BJ (cell line): ENCODE measurements around the gene UBTF. TPM values are rescaled to one million over a fixed set of nuclear protein-coding genes. Genes with fewer than 3 reads are reported as not detected.

Source experiments
- CTCF ChIA-PET: fragments of 350-600 bp; formaldehyde crosslinking; extraction: SDS; loops from one replicate; lab custom pipeline; 2021; ENCODE audit warnings: antibody characterized with exemption, inconsistent platforms; lab: Yijun Ruan, JAX
- POLR2A ChIA-PET: fragments of 300-600 bp; sonication (Branson Sonifier 250); formaldehyde crosslinking; extraction: SDS; loops from one replicate; lab custom pipeline; 2021; ENCODE audit warnings: antibody characterized with exemption; lab: Charles Lee
- DNase-seq: peaks from one replicate; pipeline ENCODE4 v3.0.0-alpha.2; 2011; ENCODE audit warnings: low read depth
- H3K27me3 ChIP-seq: 2 replicates; pipeline ENCODE4 v1.6.0; 2011; ENCODE audit warnings: low read length; ENCODE audit not compliant: control insufficient read depth, insufficient read depth
- H3K36me3 ChIP-seq: 2 replicates; pipeline ENCODE4 v1.5.1; 2011; ENCODE audit warnings: low read length; ENCODE audit not compliant: control insufficient read depth, insufficient read depth
- H3K4me3 ChIP-seq: 2 replicates; pipeline ENCODE4 v1.5.1; 2011; ENCODE audit warnings: low read depth, mild to moderate bottlenecking, control low read depth, low read length
- polyA plus RNA-seq: library from polyadenylated mRNA; depleted of rRNA; stranded (reverse); fragments of >200 nt; gene quantifications from 2 replicates; pipeline ENCODE4 v1.2.3, GENCODE V29; 2011
- TF ChIP-seq, protein P1 (sequence below): IDR thresholded peaks from 2 replicates; pipeline ENCODE4 v1.5.1; 2011; ENCODE audit warnings: low read depth, mild to moderate bottlenecking, control low read depth, inconsistent platforms, low read length, moderate library complexity; ENCODE audit not compliant: insufficient read depth

The UBTF gene
- polyA plus RNA-seq, 1 experiment, result 21.1 TPM

DNA sequence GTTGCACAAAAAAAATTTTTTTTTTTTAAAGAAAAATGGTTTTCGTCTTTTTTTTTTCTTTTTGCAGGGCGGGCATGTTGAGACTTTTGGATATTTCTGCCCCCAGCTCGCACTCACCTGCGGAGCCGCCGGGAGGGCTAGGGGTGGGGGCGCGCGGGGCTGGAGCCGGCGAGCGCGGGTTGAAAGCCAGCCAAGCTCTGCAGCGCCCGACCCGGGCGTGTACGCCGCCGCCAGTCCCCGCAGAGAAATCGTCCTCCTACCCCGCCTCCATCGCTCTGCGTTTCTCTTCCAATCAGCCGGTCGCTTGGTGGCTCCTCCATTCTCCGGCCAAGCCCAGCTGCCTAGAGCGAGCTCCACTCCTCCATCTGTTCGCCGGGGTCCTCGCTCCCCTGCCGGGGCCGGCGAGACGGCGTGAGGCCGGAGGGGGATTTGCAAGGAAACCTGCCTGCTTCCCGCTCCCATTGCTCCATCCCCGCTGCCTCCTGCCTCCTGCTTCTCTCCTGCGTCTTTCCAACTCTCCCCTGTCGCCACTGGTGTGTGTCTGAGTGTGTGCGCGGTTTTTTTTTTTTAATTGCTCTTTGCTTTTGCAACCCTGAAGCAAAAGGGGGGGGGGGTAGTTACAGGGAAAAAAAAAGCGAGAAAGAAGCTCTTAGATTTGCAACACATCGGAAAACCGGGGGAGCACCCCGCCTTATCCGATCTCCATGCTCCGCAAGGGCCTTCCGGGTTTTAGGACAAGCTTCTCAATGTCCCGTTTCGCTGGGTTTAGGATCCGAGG, 1.8 kb upstream of the UBTF start:
- Histone ChIP-seq H3K4me3 (peak overlapping the region; percentile 92), H3K27me3 (no peaks in the 10 kb centered on the region), H3K36me3 (peaks cover 5% of the 10 kb centered on the region)
- CTCF ChIA-PET, result interaction anchor here (0.6 to 3.7 kb wide), 15 partner anchors 11 to 532 kb away, joined by 3 to 27 read pairs (median 4); partner anchors contain the start of genes FAM171A2, GRN, RUNDC3A and SLC25A39
- TF ChIP-seq, protein P1, sequence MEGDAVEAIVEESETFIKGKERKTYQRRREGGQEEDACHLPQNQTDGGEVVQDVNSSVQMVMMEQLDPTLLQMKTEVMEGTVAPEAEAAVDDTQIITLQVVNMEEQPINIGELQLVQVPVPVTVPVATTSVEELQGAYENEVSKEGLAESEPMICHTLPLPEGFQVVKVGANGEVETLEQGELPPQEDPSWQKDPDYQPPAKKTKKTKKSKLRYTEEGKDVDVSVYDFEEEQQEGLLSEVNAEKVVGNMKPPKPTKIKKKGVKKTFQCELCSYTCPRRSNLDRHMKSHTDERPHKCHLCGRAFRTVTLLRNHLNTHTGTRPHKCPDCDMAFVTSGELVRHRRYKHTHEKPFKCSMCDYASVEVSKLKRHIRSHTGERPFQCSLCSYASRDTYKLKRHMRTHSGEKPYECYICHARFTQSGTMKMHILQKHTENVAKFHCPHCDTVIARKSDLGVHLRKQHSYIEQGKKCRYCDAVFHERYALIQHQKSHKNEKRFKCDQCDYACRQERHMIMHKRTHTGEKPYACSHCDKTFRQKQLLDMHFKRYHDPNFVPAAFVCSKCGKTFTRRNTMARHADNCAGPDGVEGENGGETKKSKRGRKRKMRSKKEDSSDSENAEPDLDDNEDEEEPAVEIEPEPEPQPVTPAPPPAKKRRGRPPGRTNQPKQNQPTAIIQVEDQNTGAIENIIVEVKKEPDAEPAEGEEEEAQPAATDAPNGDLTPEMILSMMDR, result 0 out of 2 replicates have a peak, but pooled peaks have one; percentile 2
- POLR2A ChIA-PET, result interaction anchor here (0.7 kb wide), 1 partner anchor 100 kb away, joined by 4 read pairs; no protein-coding TSS in a partner anchor
- no peak for DNase-seq

DNA sequence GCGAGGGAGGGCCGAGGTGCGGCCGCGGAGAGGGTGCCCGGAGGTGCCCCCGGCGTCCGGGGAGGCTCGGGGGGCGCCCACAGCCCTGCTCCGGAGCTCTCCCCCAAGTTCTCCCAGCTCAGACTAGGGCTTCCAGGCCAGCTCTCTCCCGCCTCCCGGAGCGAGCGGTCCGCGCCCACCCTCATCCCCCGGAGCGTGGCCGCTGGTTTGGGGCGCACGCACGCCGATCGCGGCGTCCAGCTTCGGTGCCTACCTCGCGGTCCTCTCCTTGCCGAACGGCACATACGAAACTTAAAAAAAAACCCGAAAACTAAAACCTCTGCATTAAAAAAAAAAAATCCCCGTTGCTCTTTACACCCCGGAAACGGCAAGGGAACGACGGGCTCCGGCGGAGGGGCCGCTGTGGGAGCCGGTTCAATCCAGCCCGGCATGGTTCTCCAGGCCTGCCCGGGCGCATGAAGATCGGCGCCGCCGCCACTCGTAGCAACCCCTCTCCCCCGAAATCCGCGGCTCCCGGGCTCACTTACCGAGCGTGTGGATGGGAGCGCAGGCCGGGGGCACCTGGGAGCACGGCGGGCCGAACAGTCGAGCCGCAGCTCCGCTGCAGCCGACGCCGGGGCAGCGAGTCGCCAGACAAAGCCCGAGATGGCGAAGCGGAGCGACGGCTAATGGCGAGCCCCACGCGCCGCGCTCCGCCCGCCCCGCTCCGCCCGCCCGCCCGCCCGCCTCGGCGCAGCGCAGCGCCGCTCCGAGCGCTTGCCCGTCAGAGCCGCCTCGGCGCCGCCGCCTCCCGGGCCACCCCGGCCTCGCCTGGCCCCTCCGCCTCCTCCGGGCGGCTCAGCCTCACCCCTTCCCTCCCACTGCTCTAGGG, 973 bp upstream of the UBTF start:
- peaks cover 12% of the 10 kb centered on the region for H3K36me3 ChIP-seq
- H3K4me3 ChIP-seq, result peak overlapping the region; percentile 92
- DNase-seq, result no peak
- TF ChIP-seq, protein P1, result no peak
- POLR2A ChIA-PET, result no interaction called here
- no peaks in the 10 kb centered on the region for H3K27me3 ChIP-seq
- CTCF ChIA-PET, result interaction anchor here (1.1 to 3.7 kb wide), 8 partner anchors 10 to 125 kb away, joined by 3 to 27 read pairs (median 4); partner anchors contain the start of genes GRN and TMUB2

DNA sequence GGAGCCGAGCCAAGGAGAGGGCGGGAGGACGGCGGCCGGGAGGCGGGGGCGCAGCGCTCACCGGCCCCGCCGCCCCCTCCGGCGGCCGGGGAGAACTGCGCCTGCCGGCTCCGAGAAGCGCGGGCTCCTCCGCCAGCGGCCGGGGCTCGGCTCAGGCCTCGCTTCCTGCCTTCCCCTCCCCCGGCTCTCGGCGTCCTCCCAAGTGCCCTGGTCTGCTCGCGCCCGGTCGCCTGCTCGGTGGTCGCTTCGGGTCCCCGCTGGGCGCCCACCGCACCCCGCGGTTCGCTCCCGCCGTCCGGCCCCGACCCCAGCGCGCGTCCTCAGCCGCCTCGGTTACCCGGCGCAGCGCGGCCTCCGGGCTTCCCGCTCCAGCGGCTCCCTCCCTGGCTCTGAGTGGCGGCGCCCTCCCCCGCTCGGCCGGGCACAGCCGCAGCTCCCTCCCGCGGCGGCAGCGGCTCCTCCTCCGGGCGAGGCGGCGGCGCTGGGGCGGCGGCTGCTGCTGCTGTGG, 313 bp downstream of the UBTF start:
- TF ChIP-seq, protein P1, result peak; percentile 17; the same call in 1 of the 2 replicates
- H3K27me3 ChIP-seq, result no peaks in the 10 kb centered on the region
- H3K36me3 ChIP-seq, result peaks cover 24% of the 10 kb centered on the region
- CTCF ChIA-PET, result interaction anchor here (1.3 to 3.7 kb wide), 3 partner anchors 8 to 126 kb away, joined by 4 to 27 read pairs (median 4); partner anchors contain the start of gene GRN
- H3K4me3 ChIP-seq, result peak overlapping the region; percentile 92
- POLR2A ChIA-PET, result interaction anchor here (0.6 kb wide), 1 partner anchor 97 kb away, joined by 10 read pairs; no protein-coding TSS in a partner anchor
- no peak for DNase-seq

DNA sequence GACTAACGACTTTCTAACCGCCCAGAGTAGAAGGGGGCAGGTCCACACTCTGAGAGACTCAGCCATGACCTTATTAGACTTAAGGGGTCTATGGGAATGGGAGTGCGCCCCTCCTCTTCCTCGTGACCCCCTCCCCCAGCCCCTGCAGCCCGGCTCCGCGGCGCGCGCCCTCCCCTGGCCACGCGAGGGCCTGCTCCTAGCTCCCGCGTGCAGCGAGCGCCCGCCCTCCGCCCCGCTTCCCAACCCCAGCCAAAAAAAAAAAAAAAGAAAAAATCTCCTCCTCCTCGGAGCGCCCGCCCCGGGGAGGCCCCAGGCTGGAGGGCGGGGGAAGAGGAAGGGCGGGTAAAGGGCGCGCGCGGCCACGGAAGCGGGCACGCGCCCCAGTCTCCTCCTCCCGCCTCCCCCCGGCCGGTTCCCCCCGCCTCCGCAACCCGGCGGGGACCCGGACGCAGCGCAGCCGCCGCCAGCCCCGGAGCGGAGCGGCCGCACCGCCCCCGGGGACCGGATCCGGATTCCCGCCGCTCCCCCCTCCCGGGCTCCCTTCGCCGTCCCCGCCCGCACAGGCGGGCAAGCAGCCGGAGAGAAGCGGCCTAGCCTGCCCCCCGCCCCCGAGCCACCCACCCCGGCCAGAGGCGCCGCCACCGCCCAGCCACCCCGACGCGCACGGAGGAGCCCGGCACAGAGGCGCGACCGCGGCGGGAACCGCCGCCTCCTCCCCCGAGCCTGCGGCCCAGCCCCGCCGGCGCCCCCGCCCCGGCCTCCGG, 949 bp downstream of the UBTF start:
- Histone ChIP-seq H3K36me3 (peaks cover 29% of the 10 kb centered on the region), H3K27me3 (no peaks in the 10 kb centered on the region), H3K4me3 (peak overlapping the region; percentile 92)
- no peak for DNase-seq
- TF ChIP-seq, protein P1, result peak; percentile 54
- CTCF ChIA-PET, result interaction anchor here (0.6 to 2.7 kb wide), 7 partner anchors 9 to 112 kb away, joined by 3 to 12 read pairs (median 6); partner anchors contain the start of genes SLC25A39 and TMUB2
- POLR2A ChIA-PET, result interaction anchor here (0.6 to 1.0 kb wide), 4 partner anchors 32 to 369 kb away, joined by 3 to 8 read pairs (median 6); partner anchors contain the start of gene TMUB2
